ENCODE results near the gene PRSS3.

DNA sequence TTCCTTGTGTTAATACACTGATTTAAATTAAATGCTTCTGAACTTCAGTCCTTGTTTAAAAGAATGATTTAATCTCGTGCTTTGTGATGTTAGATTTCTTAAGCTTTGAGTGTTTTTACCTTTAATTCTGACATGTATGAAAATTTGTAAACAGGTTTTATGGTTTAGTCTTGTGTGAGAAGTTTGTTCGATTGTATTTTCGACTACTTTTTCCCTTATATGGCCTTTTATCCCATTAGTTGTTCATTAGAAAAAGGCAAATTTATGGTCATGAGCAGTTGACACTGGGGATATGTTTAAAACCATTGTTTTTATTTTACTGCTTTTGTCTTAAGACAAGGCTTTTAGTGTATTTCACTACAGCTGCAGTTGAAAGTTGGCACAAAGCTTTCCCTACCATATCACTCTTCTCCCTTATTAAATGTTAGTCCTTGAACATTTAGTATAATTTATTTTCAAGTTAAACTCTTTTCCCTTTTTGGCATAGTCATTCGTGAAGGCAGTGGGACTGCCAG lies 24.9 kb downstream of the PRSS3 start:
- TF ChIP-seq POLR2A (IDR thresholded peaks at IDR 0.05) (no peak), POLR2AphosphoS5 (IDR thresholded peaks at IDR 0.05) (no peak), EP300 (IDR thresholded peaks at IDR 0.05; ENCODE audit: low read depth) (no peak)
